H9 (cell line): ENCODE data around the gene POU6F2. TPM values are rescaled to one million over a fixed set of nuclear protein-coding genes. Genes with fewer than 3 reads are reported as not detected.
A peak's percentile ranks its signal among the peaks of the same experiment; 100 is the strongest.

ENCODE experiments used
- DNase-seq: peaks from one replicate; pipeline ENCODE4 v3.0.0-alpha.2; 2017
- H2AFZ ChIP-seq: one replicate; pipeline ENCODE4 v1.6.1; 2013; ENCODE audit warnings: mild to moderate bottlenecking, low read length, control low read depth, moderate library complexity
- H2AK5ac ChIP-seq: 2 replicates; pipeline ENCODE4 v1.6.1; 2013; ENCODE audit warnings: low read length, control low read depth, mixed read lengths; ENCODE audit not compliant: insufficient read length
- H2BK120ac ChIP-seq: one replicate; pipeline ENCODE4 v1.6.1; 2013; ENCODE audit warnings: low read depth, mild to moderate bottlenecking, low read length, control low read depth, inconsistent platforms; ENCODE audit not compliant: poor library complexity, severe bottlenecking
- H2BK12ac ChIP-seq: 2 replicates; pipeline ENCODE4 v1.6.1; 2013; ENCODE audit warnings: low read length, control low read depth, mixed read lengths, low read depth; ENCODE audit not compliant: insufficient read length
- H2BK15ac ChIP-seq: 2 replicates; pipeline ENCODE4 v1.6.1; 2013; ENCODE audit warnings: low read depth, low read length, control low read depth
- H2BK20ac ChIP-seq: one replicate; pipeline ENCODE4 v1.6.1; 2013; ENCODE audit warnings: low read depth, mild to moderate bottlenecking, low read length, control low read depth, inconsistent platforms; ENCODE audit not compliant: poor library complexity, severe bottlenecking
- H2BK5ac ChIP-seq: 2 replicates; pipeline ENCODE4 v1.6.1; 2013; ENCODE audit warnings: low read length, control low read depth, mixed read lengths; ENCODE audit not compliant: insufficient read length
- H3K14ac ChIP-seq: 2 replicates; pipeline ENCODE4 v1.6.1; 2013; ENCODE audit warnings: low read length, control low read depth; ENCODE audit not compliant: insufficient read depth
- H3K18ac ChIP-seq: 2 replicates; pipeline ENCODE4 v1.6.1; 2013; ENCODE audit warnings: low read depth, mild to moderate bottlenecking, mixed read lengths, low read length, control low read depth; ENCODE audit not compliant: insufficient read length
- H3K23ac ChIP-seq: 2 replicates; pipeline ENCODE4 v1.6.1; 2013; ENCODE audit warnings: low read length, control low read depth, mixed read lengths, low read depth; ENCODE audit not compliant: insufficient read length
- H3K23me2 ChIP-seq: 2 replicates; pipeline ENCODE4 v1.6.1; 2013; ENCODE audit warnings: low read depth, mild to moderate bottlenecking, mixed read lengths, low read length, control low read depth; ENCODE audit not compliant: insufficient read length, poor library complexity, severe bottlenecking
- H3K27ac ChIP-seq: 2 replicates; pipeline ENCODE4 v1.5.1; 2013; ENCODE audit warnings: low read length, control low read depth, mixed read lengths, low read depth; ENCODE audit not compliant: insufficient read length
- H3K27me3 ChIP-seq: 2 replicates; pipeline ENCODE4 v1.6.1; 2013; ENCODE audit warnings: low read length, control low read depth, inconsistent platforms; ENCODE audit not compliant: insufficient read depth
- H3K4ac ChIP-seq: 2 replicates; pipeline ENCODE4 v1.6.1; 2013; ENCODE audit warnings: low read depth, mild to moderate bottlenecking, control low read depth, inconsistent platforms, low read length, moderate library complexity
- H3K4me1 ChIP-seq: 2 replicates; pipeline ENCODE4 v1.6.1; 2013; ENCODE audit warnings: low read length, control low read depth, inconsistent platforms; ENCODE audit not compliant: insufficient read depth
- H3K4me2 ChIP-seq: 2 replicates; pipeline ENCODE4 v1.6.1; 2013; ENCODE audit warnings: low read length, control low read depth, mixed read lengths; ENCODE audit not compliant: insufficient read length, insufficient read depth
- H3K56ac ChIP-seq: 2 replicates; pipeline ENCODE4 v1.6.1; 2013; ENCODE audit warnings: low read depth, mild to moderate bottlenecking, mixed read lengths, low read length, control low read depth; ENCODE audit not compliant: insufficient read length
- H3K79me1 ChIP-seq: 2 replicates; pipeline ENCODE4 v1.6.1; 2013; ENCODE audit warnings: low read depth, mild to moderate bottlenecking, moderate library complexity, low read length, control low read depth, inconsistent platforms; ENCODE audit not compliant: insufficient read depth, poor library complexity, severe bottlenecking
- H3K79me2 ChIP-seq: 2 replicates; pipeline ENCODE4 v1.6.1; 2013; ENCODE audit warnings: low read length, control low read depth, inconsistent platforms; ENCODE audit not compliant: insufficient read depth
- H3K9ac ChIP-seq: 2 replicates; pipeline ENCODE4 v1.6.1; 2013; ENCODE audit warnings: low read length, control low read depth, mixed read lengths; ENCODE audit not compliant: insufficient read length; ENCODE audit errors: extremely low read depth
- H3K9me3 ChIP-seq: one replicate; pipeline ENCODE4 v1.6.1; 2013; ENCODE audit warnings: low read depth, low read length, inconsistent platforms; ENCODE audit not compliant: control insufficient read depth
- H3T11ph ChIP-seq: one replicate; pipeline ENCODE4 v1.6.1; 2013; ENCODE audit warnings: mild to moderate bottlenecking, low read length, control low read depth, inconsistent platforms
- H4K20me1 ChIP-seq: one replicate; pipeline ENCODE4 v1.6.1; 2013; ENCODE audit not compliant: control insufficient read depth, insufficient read length, insufficient read depth
- H4K5ac ChIP-seq: 2 replicates; pipeline ENCODE4 v1.6.1; 2013; ENCODE audit warnings: low read depth, mild to moderate bottlenecking, mixed read lengths, low read length, control low read depth; ENCODE audit not compliant: insufficient read length
- H4K8ac ChIP-seq: replicated peaks from 2 replicates; pipeline ENCODE4 v1.6.1; 2013; ENCODE audit warnings: low read length, control low read depth, mixed read lengths, low read depth; ENCODE audit not compliant: insufficient read length
- H4K91ac ChIP-seq: 2 replicates; pipeline ENCODE4 v1.6.1; 2013; ENCODE audit warnings: low read depth, mild to moderate bottlenecking, moderate library complexity, mixed read lengths, low read length, control low read depth; ENCODE audit not compliant: insufficient read length
- H3K27ac Mint-ChIP-seq, 3 experiments: 2 replicates in 2 of 3; 3 replicates in 1 of 3; pipeline ENCODE4 v1.8.0; 2020 to 2021; ENCODE audit warnings: mixed read lengths in 3 of 3, mild to moderate bottlenecking in 1 of 3, moderate library complexity in 1 of 3
- H3K27me3 Mint-ChIP-seq: 2 replicates; pipeline ENCODE4 v1.8.0; 2021; ENCODE audit warnings: low read depth, mild to moderate bottlenecking, moderate library complexity, mixed read lengths
- H3K36me3 Mint-ChIP-seq, 3 experiments: 2 replicates in 2 of 3; 3 replicates in 1 of 3; pipeline ENCODE4 v1.8.0; 2020 to 2021; ENCODE audit warnings: low read depth in 3 of 3, mixed read lengths in 3 of 3; ENCODE audit not compliant: insufficient read depth in 1 of 3
- H3K4me1 Mint-ChIP-seq, 2 experiments: 2 replicates each; pipeline ENCODE4 v1.8.0; 2020; ENCODE audit warnings: mixed read lengths in 2 of 2
- H3K4me3 Mint-ChIP-seq, 2 experiments: 2 replicates in 1 of 2; 3 replicates in 1 of 2; pipeline ENCODE4 v1.8.0; 2020 to 2021; ENCODE audit warnings: mild to moderate bottlenecking in 2 of 2, mixed read lengths in 2 of 2, moderate library complexity in 1 of 2
- H3K9me3 Mint-ChIP-seq, 2 experiments: 2 replicates in 1 of 2; 3 replicates in 1 of 2; pipeline ENCODE4 v1.8.0; 2020; ENCODE audit warnings: mild to moderate bottlenecking in 2 of 2, mixed read lengths in 2 of 2, moderate library complexity in 1 of 2
- CTCF ChIP-seq: fragments of 200-600 bp; sonication (generic); conservative IDR thresholded peaks from 3 replicates; pipeline ENCODE4 v1.8.0; 2021; ENCODE audit warnings: antibody characterized with exemption, mild to moderate bottlenecking
- WGBS: extraction: QIAGEN DNeasy Blood & Tissue Kit; methylation state at CpG from one replicate; pipeline ENCODE4 v1.1.7; 2013; ENCODE audit warnings: missing lambda C conversion rate, low lambda C conversion rate, mixed read lengths; ENCODE audit not compliant: insufficient read length; ENCODE audit errors: extremely low coverage; 5-methylcytosine and 5-hydroxymethylcytosine counted together
- total RNA-seq: library from RNA; stranded (reverse); gene quantifications from 2 replicates; pipeline ENCODE4 v1.2.1, GENCODE V29; 2021

Gene POU6F2
- total RNA-seq, 1 experiment from 2014 or later, result 1.9 TPM

- Histone ChIP-seq H4K20me1 (peaks cover 3% of the 10 kb centered on the region), H4K91ac (no peak overlapping the region), H2BK120ac (no peak overlapping the region), H4K8ac (no peak overlapping the region), H3K4me2 (no peak overlapping the region), H2AFZ (no peak overlapping the region), H3K4ac (no peak overlapping the region), H3K79me2 (no peaks in the 10 kb centered on the region), H2AK5ac (no peak overlapping the region), H3K56ac (no peak overlapping the region), H2BK5ac (no peak overlapping the region), H2BK15ac (no peak overlapping the region), H3K79me1 (no peaks in the 10 kb centered on the region), H3K14ac (no peak overlapping the region), H3K23ac (no peak overlapping the region), H4K5ac (no peak overlapping the region), H3K23me2 (no peaks in the 10 kb centered on the region), H3K9me3 (no peaks in the 10 kb centered on the region), H3K27me3 (no peaks in the 10 kb centered on the region), H3K9ac (no peak overlapping the region), H2BK12ac (no peak overlapping the region), H3K4me1 (peaks cover 4% of the 10 kb centered on the region; the same call in 1 of the 2 replicates), H3K27ac (no peak overlapping the region), H3K18ac (no peak overlapping the region), H2BK20ac (no peak overlapping the region), H3T11ph (no peak overlapping the region)
- no peak for TF ChIP-seq CTCF
- Mint-ChIP-seq H3K4me1 (peaks cover 13 to 27% of the 10 kb centered on the region in 2 experiments), H3K36me3 (peaks cover 0 to 1% (median 0%) of the 10 kb centered on the region in 3 experiments; a peak in 1 of 7 replicates), H3K9me3 (peaks cover 0 to 3% of the 10 kb centered on the region in 2 experiments; a peak in 1 of 5 replicates), H3K4me3 (no peak overlapping the region), H3K27ac (peak overlapping the region in 2 of 3 experiments; percentile 0 to 76; a peak in 1 of 7 replicates), H3K27me3 (no peaks in the 10 kb centered on the region)
- no peak for DNase-seq
- WGBS, result no CpG with 5 or more reads among the region's 9 CpGs
These were observed 38.9 kb downstream of the POU6F2 start for GRCh38 chr7:39016609-39017008.
